Natural killer cell (primary cell): ENCODE results near the gene CACNA2D3. TPM values are rescaled to one million over a fixed set of nuclear protein-coding genes. Genes with fewer than 3 reads are reported as not detected.

ENCODE experiments used
- ATAC-seq, 3 donors: fragments of 150-1000 bp in 2 of 3; fragments of 200-7000 bp in 1 of 3; cut with Tn5 transposase; 1 replicate in 1 of 3; 2 replicates in 2 of 3; pipeline ENCODE4 v1.10.0; 2021; ENCODE audit warnings: mild to moderate bottlenecking in 2 of 3, moderate library complexity in 2 of 3
- DNase-seq, 2 donors: peaks; one replicate each; pipeline versions ENCODE4 v3.0.0 to v3.0.0-alpha.2; 2013 to 2021; ENCODE audit warnings: mixed read lengths in 1 of 2
- H3K27ac ChIP-seq: one replicate; pipeline ENCODE4 v1.5.1; 2013; ENCODE audit warnings: mild to moderate bottlenecking, low read length
- H3K27me3 ChIP-seq: one replicate; pipeline ENCODE4 v1.6.1; 2013; ENCODE audit warnings: low read length; ENCODE audit not compliant: control insufficient read depth, insufficient read depth
- H3K36me3 ChIP-seq: one replicate; pipeline ENCODE4 v1.6.1; 2013; ENCODE audit warnings: low read length; ENCODE audit not compliant: control insufficient read depth, insufficient read depth
- H3K4me1 ChIP-seq: one replicate; pipeline ENCODE4 v1.6.1; 2013; ENCODE audit warnings: low read length; ENCODE audit not compliant: control insufficient read depth, insufficient read depth
- H3K4me3 ChIP-seq: one replicate; pipeline ENCODE4 v1.5.1; 2013; ENCODE audit warnings: low read length
- H3K9me3 ChIP-seq: one replicate; pipeline ENCODE4 v1.6.1; 2013; ENCODE audit warnings: low read length; ENCODE audit not compliant: control insufficient read depth, insufficient read depth
- H3K27ac Mint-ChIP-seq, 2 donors: one replicate each; pipeline ENCODE4 v1.8.0; 2022; ENCODE audit warnings: mild to moderate bottlenecking in 2 of 2, mixed read lengths in 2 of 2, moderate library complexity in 1 of 2
- H3K27me3 Mint-ChIP-seq, 2 donors: one replicate each; pipeline ENCODE4 v1.8.0; 2022; ENCODE audit warnings: low read depth in 2 of 2, mixed read lengths in 2 of 2
- H3K36me3 Mint-ChIP-seq: one replicate; pipeline ENCODE4 v1.8.0; 2022; ENCODE audit warnings: mixed read lengths
- H3K4me1 Mint-ChIP-seq, 2 donors: one replicate each; pipeline ENCODE4 v1.8.0; 2022; ENCODE audit warnings: mixed read lengths in 2 of 2
- H3K4me3 Mint-ChIP-seq: one replicate; pipeline ENCODE4 v1.8.0; 2022; ENCODE audit warnings: mild to moderate bottlenecking, moderate library complexity, mixed read lengths
- H3K9me3 Mint-ChIP-seq, 2 donors: one replicate each; pipeline ENCODE4 v1.8.0; 2022; ENCODE audit warnings: mixed read lengths in 2 of 2
- CTCF ChIP-seq: fragments of 200-600 bp; IDR thresholded peaks from one replicate; pipeline ENCODE4 v1.8.0; 2022; ENCODE audit warnings: antibody characterized with exemption
- WGBS: methylation state at CpG from one replicate; pipeline ENCODE4 v1.1.7; 2013; ENCODE audit warnings: missing lambda C conversion rate; ENCODE audit not compliant: insufficient coverage; 5-methylcytosine and 5-hydroxymethylcytosine counted together
- intact Hi-C: fragments of 100-400 bp; cut with micrococcal nuclease; formaldehyde crosslinking; loops from one replicate; pipeline ENCODE4 v1.14.2; 2022
- total RNA-seq, 4 donors: library from RNA; stranded (reverse); fragments of 120-200 nt in 1 of 4; gene quantifications; one replicate each; pipeline versions ENCODE4 v1.2.3 to v1.2.4, GENCODE V29; 2013 to 2022

The CACNA2D3 gene
- total RNA-seq, 3 donors from 2014 or later (not counting 1 experiment from before 2014, with no cell fraction given): 0.49 TPM; not detected in 2

- no peak for DNase-seq
- no peaks in the 10 kb centered on the region for H3K9me3 ChIP-seq
- no peak overlapping the region for H3K4me3 Mint-ChIP-seq
- 77% methylated on average over 2 of the region's 2 CpGs for WGBS
- peaks cover 7 to 11% of the 10 kb centered on the region in 2 donors for H3K9me3 Mint-ChIP-seq
- no peak for ATAC-seq
- H3K36me3 Mint-ChIP-seq: no peaks in the 10 kb centered on the region
- no peaks in the 10 kb centered on the region for H3K27me3 ChIP-seq
- no peak overlapping the region for H3K27ac Mint-ChIP-seq
- no peak for TF ChIP-seq CTCF
- no peak overlapping the region for H3K4me3 ChIP-seq
- H3K36me3 ChIP-seq: no peaks in the 10 kb centered on the region
- no peaks in the 10 kb centered on the region for H3K4me1 ChIP-seq
- no peak overlapping the region for H3K27ac ChIP-seq
- intact Hi-C loops: no loop called here
- no peaks in the 10 kb centered on the region for H3K27me3 Mint-ChIP-seq
- H3K4me1 Mint-ChIP-seq: no peaks in the 10 kb centered on the region
Observed at GRCh38 chr3:54408328-54408727, 286.0 kb downstream of the CACNA2D3 start.

- intact Hi-C loops: no loop called here
- ATAC-seq: no peak
- Histone ChIP-seq H3K4me1 (no peaks in the 10 kb centered on the region), H3K9me3 (no peaks in the 10 kb centered on the region), H3K4me3 (no peak overlapping the region), H3K27ac (no peak overlapping the region), H3K27me3 (no peaks in the 10 kb centered on the region), H3K36me3 (no peaks in the 10 kb centered on the region)
- no peaks in the 10 kb centered on the region for H3K36me3 Mint-ChIP-seq
- no peaks in the 10 kb centered on the region for H3K4me1 Mint-ChIP-seq
- no peaks in the 10 kb centered on the region for H3K9me3 Mint-ChIP-seq
- TF ChIP-seq CTCF: no peak
- DNase-seq: no peak
- WGBS: 80% methylated on average over 5 of the region's 5 CpGs
- no peak overlapping the region for H3K4me3 Mint-ChIP-seq
- peaks cover 0 to 4% of the 10 kb centered on the region in 2 donors for H3K27me3 Mint-ChIP-seq
- no peak overlapping the region for H3K27ac Mint-ChIP-seq
Observed at GRCh38 chr3:54421943-54422342, 299.6 kb downstream of the CACNA2D3 start.

- 69% methylated on average over 2 of the region's 2 CpGs for WGBS
- H3K9me3 Mint-ChIP-seq: no peaks in the 10 kb centered on the region
- Histone ChIP-seq H3K9me3 (no peaks in the 10 kb centered on the region), H3K4me1 (no peaks in the 10 kb centered on the region), H3K36me3 (no peaks in the 10 kb centered on the region), H3K27ac (no peak overlapping the region), H3K4me3 (no peak overlapping the region), H3K27me3 (no peaks in the 10 kb centered on the region)
- H3K27me3 Mint-ChIP-seq: peaks cover 0 to 4% of the 10 kb centered on the region in 2 donors
- no peak overlapping the region for H3K27ac Mint-ChIP-seq
- TF ChIP-seq CTCF: no peak
- intact Hi-C loops: no loop called here
- H3K4me3 Mint-ChIP-seq: no peak overlapping the region
- DNase-seq (no peak), ATAC-seq (no peak)
- no peaks in the 10 kb centered on the region for H3K36me3 Mint-ChIP-seq
- H3K4me1 Mint-ChIP-seq: no peaks in the 10 kb centered on the region
Observed at GRCh38 chr3:54424292-54424691, 301.9 kb downstream of the CACNA2D3 start.

GRCh38 chr3:54426381-54426780, 304.0 kb downstream of the CACNA2D3 start:
- no peak overlapping the region for H3K27ac Mint-ChIP-seq
- no peak for DNase-seq
- no peaks in the 10 kb centered on the region for H3K27me3 Mint-ChIP-seq
- TF ChIP-seq CTCF: no peak
- H3K4me3 ChIP-seq: no peak overlapping the region
- no peak for ATAC-seq
- no peaks in the 10 kb centered on the region for H3K36me3 Mint-ChIP-seq
- H3K9me3 ChIP-seq: no peaks in the 10 kb centered on the region
- H3K27me3 ChIP-seq: no peaks in the 10 kb centered on the region
- no peak overlapping the region for H3K4me3 Mint-ChIP-seq
- no peaks in the 10 kb centered on the region for H3K4me1 ChIP-seq
- no peaks in the 10 kb centered on the region for H3K9me3 Mint-ChIP-seq
- H3K27ac ChIP-seq: no peak overlapping the region
- no peaks in the 10 kb centered on the region for H3K36me3 ChIP-seq
- no peaks in the 10 kb centered on the region for H3K4me1 Mint-ChIP-seq
- intact Hi-C loops: no loop called here
